ENCODE data around the gene SPATA3. TPM values are rescaled to one million over a fixed set of nuclear protein-coding genes. Genes with fewer than 3 reads are reported as not detected.

Gene SPATA3
- total and polyA plus RNA-seq, 2 experiments from 2014 or later = not detected

GRCh38 chr2:230952226-230952956 is 43.5 kb upstream of the SPATA3 start:
- no peak for ATAC-seq
- no peak overlapping the region for H2AFZ ChIP-seq
- no peak overlapping the region for H3K4me3 ChIP-seq
- no peaks in the 10 kb centered on the region for H3K79me2 ChIP-seq (replicated peaks; ENCODE audit: insufficient read depth)
- no peak for DNase-seq (ENCODE audit: low spot score)
- no peaks in the 10 kb centered on the region; the same call in 2 of the 3 replicates for H3K36me3 Mint-ChIP-seq (ENCODE audit: low read depth)
- no peak for TF ChIP-seq ZNF462 (CRISPR knock-in tag; IDR thresholded peaks at IDR 0.05)
- H3F3A ChIP-seq (replicated peaks; ENCODE audit: low read depth) = no peaks in the 10 kb centered on the region
- H3K4me1 ChIP-seq (ENCODE audit: insufficient read depth) = no peaks in the 10 kb centered on the region; the same call in 1 of the 2 replicates
- H3K27ac ChIP-seq (ENCODE audit: low read depth) = no peak overlapping the region
- peaks cover 4% of the 10 kb centered on the region; the same call in 1 of the 2 replicates for H3K27me3 ChIP-seq (ENCODE audit: insufficient read depth)
- peaks cover 17% of the 10 kb centered on the region for H3K27me3 Mint-ChIP-seq (ENCODE audit: insufficient read depth, low read depth, poor library complexity)
- no peaks in the 10 kb centered on the region for H3K36me3 ChIP-seq (ENCODE audit: insufficient read depth)
- no peaks in the 10 kb centered on the region for H4K20me1 ChIP-seq (replicated peaks; ENCODE audit: insufficient read depth)
- no peak overlapping the region for H3K27ac Mint-ChIP-seq
- H3K9me3 Mint-ChIP-seq = no peaks in the 10 kb centered on the region
- H3K9me2 ChIP-seq (ENCODE audit: insufficient read depth) = no peaks in the 10 kb centered on the region
- no peak overlapping the region for H3K4me2 ChIP-seq
- H3K4me1 Mint-ChIP-seq = peaks cover 6% of the 10 kb centered on the region; the same call in 2 of the 3 replicates
- H3K4me3 Mint-ChIP-seq = no peak overlapping the region

GRCh38 chr2:230953845-230954244 is 42.1 kb upstream of the SPATA3 start:
- peaks cover 10% of the 10 kb centered on the region for H3K4me1 Mint-ChIP-seq
- Histone ChIP-seq H3K36me3 (ENCODE audit: insufficient read depth) (no peaks in the 10 kb centered on the region), H3F3A (replicated peaks; ENCODE audit: low read depth) (no peaks in the 10 kb centered on the region), H3K4me1 (ENCODE audit: insufficient read depth) (no peaks in the 10 kb centered on the region; the same call in 1 of the 2 replicates), H3K27me3 (ENCODE audit: insufficient read depth) (peaks cover 18% of the 10 kb centered on the region), H4K20me1 (replicated peaks; ENCODE audit: insufficient read depth) (no peaks in the 10 kb centered on the region), H3K79me2 (replicated peaks; ENCODE audit: insufficient read depth) (no peaks in the 10 kb centered on the region), H3K4me3 (no peak overlapping the region), H2AFZ (no peak overlapping the region), H3K9me2 (ENCODE audit: insufficient read depth) (no peaks in the 10 kb centered on the region), H3K4me2 (no peak overlapping the region), H3K27ac (ENCODE audit: low read depth) (no peak overlapping the region)
- no peak overlapping the region for H3K27ac Mint-ChIP-seq
- DNase-seq (ENCODE audit: low spot score) = no peak
- H3K36me3 Mint-ChIP-seq (ENCODE audit: low read depth) = no peaks in the 10 kb centered on the region; the same call in 2 of the 3 replicates
- peaks cover 23% of the 10 kb centered on the region for H3K27me3 Mint-ChIP-seq (ENCODE audit: insufficient read depth, low read depth, poor library complexity)
- H3K9me3 Mint-ChIP-seq = no peaks in the 10 kb centered on the region
- no peak for TF ChIP-seq CREB1 (CRISPR knock-in tag; IDR thresholded peaks at IDR 0.05; ENCODE audit: low read depth)
- no peak for TF ChIP-seq STAT1 (IDR thresholded peaks at IDR 0.05; ENCODE audit: unreplicated experiment)
- no peak for TF ChIP-seq JUNB (IDR thresholded peaks at IDR 0.05; ENCODE audit: unreplicated experiment)
- no peak for TF ChIP-seq ZNF331 (CRISPR knock-in tag; IDR thresholded peaks at IDR 0.05; ENCODE audit: low read depth)
- TF ChIP-seq ETS1 (IDR thresholded peaks at IDR 0.05) = no peak
- TF ChIP-seq CTCF (conservative IDR thresholded peaks at IDR 0.05; ENCODE audit: low read depth in 2 of 2) = no peak
- no peak for TF ChIP-seq NANOG (IDR thresholded peaks at IDR 0.05; ENCODE audit: borderline replicate concordance)
- no peak for TF ChIP-seq EZH2 (IDR thresholded peaks at IDR 0.05; ENCODE audit: low read depth, unreplicated experiment)
- no peak for ATAC-seq
- H3K4me3 Mint-ChIP-seq = no peak overlapping the region
